A673 (cell line): ENCODE results near the gene TASP1. TPM values are rescaled to one million over a fixed set of nuclear protein-coding genes. Genes with fewer than 3 reads are reported as not detected.

Source experiments
- BruUV-seq: library from RNA; stranded (reverse); fragments of 400-500 nt; replicated peaks from 2 replicates; lab custom pipeline; 2021; lab: Mats Ljungman, UMichigan
- CTCF ChIA-PET: fragments of 300-600 bp; sonication (Branson Sonifier 250); formaldehyde crosslinking; loops from one replicate; lab custom pipeline; 2022; ENCODE audit warnings: antibody characterized with exemption; lab: Charles Lee
- POLR2A ChIA-PET: fragments of 300-600 bp; sonication (Branson Sonifier 250); formaldehyde crosslinking; loops from one replicate; lab custom pipeline; 2022; ENCODE audit warnings: antibody characterized with exemption; ENCODE audit not compliant: low non-redundant PET; lab: Charles Lee
- DNase-seq: peaks from one replicate; pipeline ENCODE4 v3.0.0-alpha.2; 2015; ENCODE audit warnings: low spot score
- H3K27ac ChIP-seq: fragments of 200-600 bp; sonication (generic); 2 replicates; pipeline ENCODE4 v1.5.1; 2016; ENCODE audit warnings: mixed run types, low read depth, mild to moderate bottlenecking, mixed read lengths, antibody characterized with exemption, low read length; ENCODE audit not compliant: poor library complexity, severe bottlenecking
- H3K27me3 ChIP-seq: fragments of 200-600 bp; sonication (generic); replicated peaks from 2 replicates; pipeline ENCODE4 v1.6.1; 2017; ENCODE audit warnings: mixed run types, low read depth, mild to moderate bottlenecking, mixed read lengths, antibody characterized with exemption, low read length; ENCODE audit not compliant: insufficient read depth, poor library complexity
- H3K36me3 ChIP-seq: fragments of 200-600 bp; sonication (generic); 2 replicates; pipeline ENCODE4 v1.6.1; 2016; ENCODE audit warnings: mixed run types, mild to moderate bottlenecking, mixed read lengths, antibody characterized with exemption, low read length; ENCODE audit not compliant: insufficient read depth, poor library complexity, severe bottlenecking
- H3K4me1 ChIP-seq: fragments of 200-600 bp; sonication (generic); 2 replicates; pipeline ENCODE4 v1.6.1; 2017; ENCODE audit warnings: mixed run types, mild to moderate bottlenecking, mixed read lengths, antibody characterized with exemption, low read length; ENCODE audit not compliant: insufficient read depth, poor library complexity, severe bottlenecking
- H3K4me3 ChIP-seq: fragments of 200-600 bp; sonication (generic); 2 replicates; pipeline ENCODE4 v1.5.1; 2016; ENCODE audit warnings: low read depth, mixed run types, mild to moderate bottlenecking, mixed read lengths, low read length; ENCODE audit not compliant: poor library complexity, severe bottlenecking
- H3K9me3 ChIP-seq: fragments of 200-600 bp; sonication (generic); 2 replicates; pipeline ENCODE4 v1.6.1; 2016; ENCODE audit warnings: mixed run types, low read depth, mild to moderate bottlenecking, mixed read lengths, antibody characterized with exemption, low read length; ENCODE audit not compliant: poor library complexity, severe bottlenecking
- EZH2 ChIP-seq: fragments of 200-600 bp; sonication (generic); IDR thresholded peaks from 2 replicates; pipeline ENCODE4 v1.6.1; 2017; ENCODE audit warnings: borderline replicate concordance, low read depth, mild to moderate bottlenecking, mixed read lengths, antibody characterized with exemption, low read length; ENCODE audit not compliant: poor library complexity, severe bottlenecking
- intact Hi-C: fragments of 100-400 bp; cut with micrococcal nuclease; formaldehyde crosslinking; loops from one replicate; pipeline ENCODE4 v1.10.0; 2022; ENCODE audit not compliant: unreplicated experiment
- total RNA-seq: library from RNA; stranded (reverse); gene quantifications from 2 replicates; pipeline ENCODE4 v1.2.3, GENCODE V29; 2021
- TF ChIP-seq, protein P1 (sequence below): fragments of 300-800, 200-600 bp; sonication (generic); conservative IDR thresholded peaks from 2 replicates; pipeline ENCODE4 v1.5.1; 2017; ENCODE audit warnings: low read depth, mild to moderate bottlenecking, antibody characterized with exemption, low read length, moderate library complexity, mixed read lengths

Gene TASP1
- total RNA-seq, 1 experiment from 2014 or later = 15.6 TPM

DNA sequence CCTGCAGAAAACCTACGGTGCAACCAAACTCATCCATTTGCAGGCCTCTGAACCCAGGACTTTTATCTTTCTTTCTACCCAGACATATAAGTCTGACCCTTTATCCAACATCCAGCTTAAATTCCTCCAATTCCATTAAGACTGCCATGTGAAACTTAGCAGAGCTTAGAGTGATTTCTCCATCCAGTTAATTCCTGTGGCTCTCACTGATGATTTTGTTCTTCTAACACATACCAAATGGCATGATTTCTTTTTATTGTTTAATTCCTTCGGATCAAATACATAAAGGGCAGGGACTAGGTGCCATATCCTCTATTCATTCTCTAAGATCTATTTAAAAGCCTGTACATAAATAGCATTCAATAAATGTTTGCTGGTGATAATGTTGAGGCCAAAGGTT lies 92.9 kb downstream of the TASP1 start:
- no peak for DNase-seq
- H3K36me3 ChIP-seq = no peaks in the 10 kb centered on the region
- no peak overlapping the region for H3K27ac ChIP-seq
- intact Hi-C loops = loop anchor here (1.0 to 5.0 kb wide), 4 partner anchors 87 to 618 kb away; no protein-coding TSS in a partner anchor
- H3K27me3 ChIP-seq = no peaks in the 10 kb centered on the region
- peaks cover 16% of the 10 kb centered on the region for H3K4me1 ChIP-seq
- no peak overlapping the region for H3K4me3 ChIP-seq
- ChIA-PET CTCF (interaction anchor here (0.6 to 2.0 kb wide), 7 partner anchors 11 to 427 kb away, joined by 3 to 31 read pairs (median 5); no protein-coding TSS in a partner anchor), POLR2A (no interaction called here)
- TF ChIP-seq, protein P1, sequence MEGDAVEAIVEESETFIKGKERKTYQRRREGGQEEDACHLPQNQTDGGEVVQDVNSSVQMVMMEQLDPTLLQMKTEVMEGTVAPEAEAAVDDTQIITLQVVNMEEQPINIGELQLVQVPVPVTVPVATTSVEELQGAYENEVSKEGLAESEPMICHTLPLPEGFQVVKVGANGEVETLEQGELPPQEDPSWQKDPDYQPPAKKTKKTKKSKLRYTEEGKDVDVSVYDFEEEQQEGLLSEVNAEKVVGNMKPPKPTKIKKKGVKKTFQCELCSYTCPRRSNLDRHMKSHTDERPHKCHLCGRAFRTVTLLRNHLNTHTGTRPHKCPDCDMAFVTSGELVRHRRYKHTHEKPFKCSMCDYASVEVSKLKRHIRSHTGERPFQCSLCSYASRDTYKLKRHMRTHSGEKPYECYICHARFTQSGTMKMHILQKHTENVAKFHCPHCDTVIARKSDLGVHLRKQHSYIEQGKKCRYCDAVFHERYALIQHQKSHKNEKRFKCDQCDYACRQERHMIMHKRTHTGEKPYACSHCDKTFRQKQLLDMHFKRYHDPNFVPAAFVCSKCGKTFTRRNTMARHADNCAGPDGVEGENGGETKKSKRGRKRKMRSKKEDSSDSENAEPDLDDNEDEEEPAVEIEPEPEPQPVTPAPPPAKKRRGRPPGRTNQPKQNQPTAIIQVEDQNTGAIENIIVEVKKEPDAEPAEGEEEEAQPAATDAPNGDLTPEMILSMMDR = no peak
- TF ChIP-seq EZH2 = no peak
- H3K9me3 ChIP-seq = no peaks in the 10 kb centered on the region
- BruUV-seq = no TSS peak

DNA sequence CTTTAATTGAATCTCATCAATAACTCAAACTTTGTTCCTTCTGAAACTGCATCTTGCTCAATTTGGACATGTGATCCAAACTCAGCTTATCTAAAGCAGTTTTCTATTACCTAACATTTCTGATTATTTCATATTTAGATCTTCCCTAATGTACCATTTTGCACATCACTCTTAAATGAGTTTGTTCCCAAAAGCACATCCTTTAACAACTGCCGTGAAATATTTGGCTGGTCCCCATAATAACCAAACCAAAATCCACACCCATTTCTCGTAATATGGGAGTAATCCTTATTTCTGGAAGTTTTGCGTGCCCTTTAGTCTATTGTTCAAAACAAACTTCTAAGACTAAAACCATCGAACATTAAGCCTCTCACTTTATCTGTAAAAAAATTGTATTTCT lies 94.9 kb downstream of the TASP1 start:
- H3K4me1 ChIP-seq = peaks cover 8% of the 10 kb centered on the region
- H3K27ac ChIP-seq = no peak overlapping the region
- no peaks in the 10 kb centered on the region for H3K27me3 ChIP-seq
- TF ChIP-seq, protein P1 = no peak
- no peak for TF ChIP-seq EZH2
- POLR2A ChIA-PET = no interaction called here
- H3K4me3 ChIP-seq = no peak overlapping the region
- intact Hi-C loops = no loop called here
- H3K36me3 ChIP-seq = no peaks in the 10 kb centered on the region
- no peak for DNase-seq
- CTCF ChIA-PET = no interaction called here
- no TSS peak for BruUV-seq
- H3K9me3 ChIP-seq = no peaks in the 10 kb centered on the region

DNA sequence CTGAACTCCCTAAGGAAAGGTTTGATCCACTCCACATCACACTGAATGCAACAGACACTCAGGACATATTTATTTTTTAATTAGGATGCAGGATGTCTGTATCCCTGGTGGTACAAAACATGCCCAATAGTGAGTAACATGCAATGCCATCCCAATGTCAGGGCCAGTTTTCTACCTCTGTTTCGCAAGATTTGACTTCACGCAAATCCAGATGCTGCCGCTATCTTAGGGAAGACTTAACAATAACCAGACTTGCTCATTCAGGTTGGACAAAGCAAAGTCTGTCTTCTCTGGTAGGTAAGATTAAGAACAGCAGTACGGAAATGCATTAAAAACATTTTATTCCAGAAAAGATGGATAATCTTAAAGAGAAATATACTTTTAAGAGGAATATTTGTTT lies 103.1 kb downstream of the TASP1 start:
- Histone ChIP-seq H3K36me3 (no peaks in the 10 kb centered on the region), H3K27ac (no peak overlapping the region), H3K9me3 (no peaks in the 10 kb centered on the region), H3K4me1 (peaks cover 37% of the 10 kb centered on the region), H3K27me3 (no peaks in the 10 kb centered on the region), H3K4me3 (no peak overlapping the region)
- ChIA-PET POLR2A (no interaction called here), CTCF (interaction anchor here (1.5 kb wide), 1 partner anchor 11 kb away, joined by 9 read pairs; no protein-coding TSS in a partner anchor)
- intact Hi-C loops = no loop called here
- no TSS peak for BruUV-seq
- no peak for DNase-seq
- TF ChIP-seq, protein P1 = no peak
- TF ChIP-seq EZH2 = no peak
